PFSK-1 (cell line): Measurements from ENCODE around the gene FAM13A.

Experiments
- POLR2AphosphoS5 ChIP-seq: IDR thresholded peaks from 2 replicates; pipeline ENCODE4 v1.6.1; 2012; ENCODE audit warnings: low read depth, mild to moderate bottlenecking, control low read depth, low read length, moderate library complexity
- SIN3A ChIP-seq: IDR thresholded peaks from 2 replicates; pipeline ENCODE4 v1.6.1; 2012; ENCODE audit warnings: mild to moderate bottlenecking, low read length, moderate library complexity, borderline replicate concordance; ENCODE audit not compliant: insufficient read depth
- TF ChIP-seq, protein P1 (sequence below), 2 experiments: IDR thresholded peaks; 2 replicates each; pipeline versions ENCODE4 v1.6.1 to v1.8.0; 2011 to 2012; ENCODE audit warnings: low read depth in 2 of 2, low read length in 2 of 2, control low read depth in 1 of 2, inconsistent platforms in 1 of 2, mild to moderate bottlenecking in 1 of 2, moderate library complexity in 1 of 2; ENCODE audit not compliant: insufficient read depth in 1 of 2

GRCh38 chr4:88697588-88698329 lies 359.2 kb downstream of the FAM13A start, which contains the start of gene NAP1L5:
- 0 out of 2 replicates have a peak, but pooled peaks have one; percentile 21 for TF ChIP-seq POLR2AphosphoS5
- TF ChIP-seq, protein P1, sequence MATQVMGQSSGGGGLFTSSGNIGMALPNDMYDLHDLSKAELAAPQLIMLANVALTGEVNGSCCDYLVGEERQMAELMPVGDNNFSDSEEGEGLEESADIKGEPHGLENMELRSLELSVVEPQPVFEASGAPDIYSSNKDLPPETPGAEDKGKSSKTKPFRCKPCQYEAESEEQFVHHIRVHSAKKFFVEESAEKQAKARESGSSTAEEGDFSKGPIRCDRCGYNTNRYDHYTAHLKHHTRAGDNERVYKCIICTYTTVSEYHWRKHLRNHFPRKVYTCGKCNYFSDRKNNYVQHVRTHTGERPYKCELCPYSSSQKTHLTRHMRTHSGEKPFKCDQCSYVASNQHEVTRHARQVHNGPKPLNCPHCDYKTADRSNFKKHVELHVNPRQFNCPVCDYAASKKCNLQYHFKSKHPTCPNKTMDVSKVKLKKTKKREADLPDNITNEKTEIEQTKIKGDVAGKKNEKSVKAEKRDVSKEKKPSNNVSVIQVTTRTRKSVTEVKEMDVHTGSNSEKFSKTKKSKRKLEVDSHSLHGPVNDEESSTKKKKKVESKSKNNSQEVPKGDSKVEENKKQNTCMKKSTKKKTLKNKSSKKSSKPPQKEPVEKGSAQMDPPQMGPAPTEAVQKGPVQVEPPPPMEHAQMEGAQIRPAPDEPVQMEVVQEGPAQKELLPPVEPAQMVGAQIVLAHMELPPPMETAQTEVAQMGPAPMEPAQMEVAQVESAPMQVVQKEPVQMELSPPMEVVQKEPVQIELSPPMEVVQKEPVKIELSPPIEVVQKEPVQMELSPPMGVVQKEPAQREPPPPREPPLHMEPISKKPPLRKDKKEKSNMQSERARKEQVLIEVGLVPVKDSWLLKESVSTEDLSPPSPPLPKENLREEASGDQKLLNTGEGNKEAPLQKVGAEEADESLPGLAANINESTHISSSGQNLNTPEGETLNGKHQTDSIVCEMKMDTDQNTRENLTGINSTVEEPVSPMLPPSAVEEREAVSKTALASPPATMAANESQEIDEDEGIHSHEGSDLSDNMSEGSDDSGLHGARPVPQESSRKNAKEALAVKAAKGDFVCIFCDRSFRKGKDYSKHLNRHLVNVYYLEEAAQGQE (IDR thresholded peaks at IDR 0.05; ENCODE audit: insufficient read depth in 1 of 2, low read depth in 2 of 2, low read length in 2 of 2): no peak
- TF ChIP-seq SIN3A: no peak
